GM12891 (cell line): ENCODE data around the gene CCR7.

Experiments
- POLR2A ChIP-seq: IDR thresholded peaks from 2 replicates; pipeline ENCODE4 v1.6.1; 2011; ENCODE audit warnings: low read depth, low read length, control low read depth
- POLR2AphosphoS5 ChIP-seq: IDR thresholded peaks from 2 replicates; pipeline ENCODE4 v1.6.1; 2011; ENCODE audit warnings: low read depth, low read length, control low read depth

GRCh38 chr17:40550608-40551007 is 14.7 kb downstream of the CCR7 start:
- no peak for TF ChIP-seq POLR2AphosphoS5
- no peak; the same call in 1 of the 2 replicates for TF ChIP-seq POLR2A
